ENCODE measurements around the gene MED25. TPM values are rescaled to one million over a fixed set of nuclear protein-coding genes. Genes with fewer than 3 reads are reported as not detected.

MED25 gene
- total and polyA plus RNA-seq, 9 of the 15 experiments (the other 6 are each of a cell fraction or from before 2014, with no cell fraction given) = 4.1 to 93.9 (median 19.3) TPM

GRCh38 chr19:49844138-49845095 is 26.3 kb downstream of the MED25 start:
- H3K4me3 ChIP-seq = no peak overlapping the region
- ChIA-PET CTCF (ENCODE audit: low intra/inter-chr PET ratio) (no interaction called here), POLR2A (interaction anchor here (0.6 to 1.3 kb wide), 3 partner anchors 9 to 86 kb away, joined by 3 to 5 read pairs (median 4); no protein-coding TSS in a partner anchor)
- peaks cover 8% of the 10 kb centered on the region; the same call in 2 of the 3 replicates for H3K79me2 ChIP-seq (ENCODE audit: control insufficient read depth, insufficient read depth, low read length)
- FAIRE-seq (no peak), DNase-seq (ENCODE audit: extremely low read depth in 1 of 4, low spot score in 3 of 4) (no peak), ATAC-seq (no peak)
- no peak overlapping the region for H3K4me2 ChIP-seq (ENCODE audit: insufficient read depth, low read length)
- peak; percentile 32; the same call in 1 of the 2 replicates for TF ChIP-seq CEBPG (CRISPR knock-in tag; IDR thresholded peaks at IDR 0.05)
- no peak for TF ChIP-seq CEBPG (tag; conservative IDR thresholded peaks at IDR 0.05 in 1 of 2, IDR thresholded peaks at IDR 0.05 in 1 of 2)
- no peak for TF ChIP-seq RAD21 (CRISPR knock-in tag; conservative IDR thresholded peaks at IDR 0.05 in 1 of 2, IDR thresholded peaks at IDR 0.05 in 1 of 2)
- H3K36me3 ChIP-seq (ENCODE audit: control insufficient read depth, insufficient read depth, low read length) = peaks cover 15% of the 10 kb centered on the region; the same call in 2 of the 3 replicates
- H3K9ac ChIP-seq (ENCODE audit: insufficient read depth in 1 of 2, low read depth in 2 of 2, low read length in 2 of 2) = peak overlapping the region in 1 of 2 experiments; percentile 70; a peak in 2 of 4 replicates
- WGBS (ENCODE audit: insufficient coverage, low coverage, missing lambda C conversion rate) = 74% methylated on average over 18 of the region's 18 CpGs
- H3K9me3 ChIP-seq (replicated peaks; ENCODE audit: control insufficient read depth, insufficient read depth, low read depth, low read length) = 0 out of 2 replicates have a peak, but pooled peaks cover 6% of the 10 kb centered on the region
- no peaks in the 10 kb centered on the region for H3K27me3 ChIP-seq (ENCODE audit: control insufficient read depth in 2 of 2, insufficient read depth in 2 of 2, low read length in 2 of 2)
- no peaks in the 10 kb centered on the region for H4K20me1 ChIP-seq (replicated peaks; ENCODE audit: control insufficient read depth, insufficient read depth, low read length)
- H2AFZ ChIP-seq (ENCODE audit: low read depth, low read length) = no peak overlapping the region
- intact Hi-C loops (cut with micrococcal nuclease) (loop anchor here (2.0 kb wide), 1 partner anchor 26 kb away; the partner anchor contains the start of gene MED25), in situ Hi-C loops (cut with MboI) (no loop called here)
- H3K27ac ChIP-seq (ENCODE audit: extremely low read depth, low read depth, low read length) = no peak overlapping the region
- BruUV-seq (replicated peaks) = no TSS peak
- peaks cover 20 to 23% of the 10 kb centered on the region in 2 experiments for H3K4me1 ChIP-seq (replicated peaks in 1 of 2; ENCODE audit: control insufficient read depth in 2 of 2, insufficient read depth in 2 of 2, low read length in 2 of 2)
- peaks cover 3% of the 10 kb centered on the region for H3K9me1 ChIP-seq (ENCODE audit: control insufficient read depth, insufficient read depth, low read length)

Data from K562 (cell line).